HG03575 (cell line): ENCODE results near the gene ZIC4.

Experiments used
- ATAC-seq: cut with Tn5 transposase; IDR thresholded peaks from one replicate; pipeline ENCODE4 v1.9.1; 2021; ENCODE audit not compliant: unreplicated experiment, insufficient number of reproducible peaks, low FRiP score; ENCODE audit errors: extremely low read depth

ZIC4 gene

GRCh38 chr3:147394884-147395225 lies 11.5 kb downstream of the ZIC4 start:
- no peak for ATAC-seq

GRCh38 chr3:147393943-147394883 lies 12.1 kb downstream of the ZIC4 start:
- no peak for ATAC-seq

DNA sequence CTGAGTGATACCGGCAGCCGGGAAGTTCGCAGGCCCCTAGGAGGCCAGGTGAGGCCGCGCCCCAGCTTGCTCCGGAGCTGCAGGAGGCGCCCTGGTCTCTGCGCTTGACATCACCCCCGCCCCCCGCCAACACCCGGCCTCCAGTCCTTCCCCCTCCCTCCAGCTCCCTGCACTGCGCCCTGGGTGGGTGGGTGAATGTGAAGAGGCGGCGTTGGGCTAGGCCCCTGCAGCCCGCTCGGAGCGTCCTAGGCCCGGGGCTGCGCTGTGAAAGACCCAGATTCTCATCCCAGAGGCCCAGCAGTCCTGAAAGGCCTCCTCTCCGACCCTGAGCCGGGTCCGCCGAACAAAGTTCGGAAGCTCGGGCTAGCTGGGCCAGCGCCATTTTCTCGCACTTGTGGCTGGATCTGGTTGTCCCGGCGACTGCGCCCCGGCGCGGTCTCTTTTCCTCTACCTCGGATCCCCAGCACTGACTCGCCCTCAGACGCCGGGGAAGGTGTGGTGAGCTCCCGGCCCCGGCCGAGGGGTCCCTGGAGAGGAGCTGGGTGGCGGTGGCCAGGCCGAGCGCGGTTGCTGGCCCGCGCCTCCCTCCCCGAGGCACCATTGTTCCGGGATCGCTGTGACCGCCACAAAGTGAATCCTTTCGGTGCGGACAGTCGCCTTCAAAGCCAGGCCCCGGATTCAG lies 12.9 kb downstream of the ZIC4 start:
- no peak for ATAC-seq

- ATAC-seq: no peak
These were observed 13.8 kb downstream of the ZIC4 start for GRCh38 chr3:147392625-147392946.

GRCh38 chr3:147391781-147392624 lies 14.3 kb downstream of the ZIC4 start:
- no peak for ATAC-seq

DNA sequence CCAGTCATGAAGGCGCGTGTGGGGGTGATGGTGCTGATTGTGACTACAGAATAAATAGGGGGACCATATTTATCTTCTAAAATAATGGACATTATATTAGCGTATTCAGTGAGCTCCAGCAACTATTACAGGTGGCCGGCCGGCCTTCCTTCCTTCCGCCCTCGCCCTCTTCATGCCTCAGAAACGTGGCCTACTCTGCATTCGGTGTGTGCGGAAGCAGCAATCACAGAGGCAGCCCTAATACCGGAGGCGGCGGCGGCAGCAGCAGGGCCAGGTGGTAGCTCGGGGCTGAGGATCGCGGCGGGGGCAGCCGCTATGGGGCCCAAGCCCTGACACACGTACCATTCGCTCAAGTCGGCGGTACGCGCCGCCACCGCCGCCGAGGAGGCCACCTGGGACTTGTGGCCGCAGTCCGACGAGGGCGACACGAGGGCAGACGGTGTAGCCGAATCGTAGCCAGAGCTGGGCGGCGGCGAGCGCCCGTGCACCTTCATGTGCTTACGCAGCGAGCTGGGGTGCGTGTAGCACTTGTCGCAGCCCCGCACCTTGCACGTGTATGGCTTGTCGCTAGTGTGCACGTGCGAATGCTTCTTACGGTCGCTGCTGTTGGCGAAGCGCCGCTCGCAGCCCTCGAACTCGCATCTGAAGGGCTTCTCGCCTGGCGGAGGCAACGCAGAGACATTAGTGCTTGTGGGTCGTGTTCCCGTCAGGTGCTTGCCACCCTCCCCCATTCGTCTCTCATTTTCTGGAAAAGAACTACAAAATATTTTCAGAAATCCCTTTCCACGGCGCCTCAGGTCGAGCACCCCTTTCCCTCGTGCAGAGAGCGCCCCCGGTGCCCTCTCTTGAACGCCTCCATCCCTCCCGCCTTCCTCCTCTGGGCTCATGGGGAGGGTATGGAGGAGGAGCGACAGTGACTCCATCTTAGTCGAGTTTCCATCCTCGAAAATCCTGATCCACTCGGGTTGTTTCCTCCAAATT lies 15.5 kb downstream of the ZIC4 start:
- ATAC-seq: no peak

DNA sequence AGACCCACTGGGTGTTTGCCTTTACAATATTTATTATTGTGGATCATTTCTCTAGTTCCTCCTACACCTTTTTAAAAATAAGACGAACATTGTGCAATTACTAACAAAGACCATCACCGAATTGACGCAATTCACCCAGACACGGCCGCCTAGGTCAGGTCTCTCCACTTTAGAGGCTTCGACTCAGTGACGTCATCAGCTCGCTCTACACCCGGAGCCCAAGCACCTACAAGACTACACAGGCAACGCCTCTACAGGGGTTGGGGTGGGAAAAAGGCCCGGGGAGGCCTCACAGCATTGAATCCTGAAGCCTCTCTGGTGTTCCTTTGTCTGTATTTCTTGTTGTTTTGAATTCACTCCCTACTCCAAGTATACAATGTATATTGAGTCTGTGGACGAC lies 16.6 kb downstream of the ZIC4 start:
- no peak for ATAC-seq

- no peak for ATAC-seq
These were observed 17.4 kb downstream of the ZIC4 start for GRCh38 chr3:147388700-147389580.

DNA sequence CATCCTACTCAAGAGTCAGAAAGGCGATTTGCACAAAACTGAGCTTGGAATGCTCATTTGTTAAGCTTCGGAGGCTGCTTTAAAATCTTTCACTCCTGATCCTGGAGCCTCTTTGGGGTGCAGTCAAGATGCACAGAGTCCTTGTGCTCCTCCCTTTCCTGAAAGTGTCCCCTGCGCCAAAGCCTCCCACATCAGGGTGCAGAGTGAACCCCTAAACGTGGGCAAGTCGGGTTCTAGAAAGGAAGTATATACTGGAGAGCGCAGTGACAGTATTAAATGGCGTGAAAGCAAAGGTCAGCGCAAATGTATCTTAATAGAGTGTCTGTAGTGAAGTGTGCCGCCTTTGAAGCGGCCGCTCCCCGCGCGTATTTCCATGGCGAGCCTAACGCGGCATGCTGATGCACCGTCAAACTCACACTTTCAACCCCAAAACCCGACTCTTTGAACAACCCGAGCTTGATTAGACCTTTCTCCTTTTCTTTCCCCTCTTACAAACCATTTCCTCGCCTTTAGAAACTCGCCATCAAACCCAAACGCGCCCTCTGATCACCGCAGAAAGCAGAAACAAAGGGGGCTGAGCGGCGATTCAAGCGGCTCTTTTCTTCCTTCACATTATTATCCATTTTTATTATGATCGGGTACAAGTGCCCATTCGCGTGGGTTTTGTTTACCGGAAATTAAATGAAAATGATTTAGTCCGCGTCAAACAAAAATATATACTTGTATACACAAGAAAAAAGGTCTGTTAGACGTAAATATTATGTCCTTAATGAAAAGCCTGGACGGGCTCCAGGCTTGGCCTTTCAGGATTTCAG lies 18.3 kb downstream of the ZIC4 start:
- ATAC-seq: no peak

DNA sequence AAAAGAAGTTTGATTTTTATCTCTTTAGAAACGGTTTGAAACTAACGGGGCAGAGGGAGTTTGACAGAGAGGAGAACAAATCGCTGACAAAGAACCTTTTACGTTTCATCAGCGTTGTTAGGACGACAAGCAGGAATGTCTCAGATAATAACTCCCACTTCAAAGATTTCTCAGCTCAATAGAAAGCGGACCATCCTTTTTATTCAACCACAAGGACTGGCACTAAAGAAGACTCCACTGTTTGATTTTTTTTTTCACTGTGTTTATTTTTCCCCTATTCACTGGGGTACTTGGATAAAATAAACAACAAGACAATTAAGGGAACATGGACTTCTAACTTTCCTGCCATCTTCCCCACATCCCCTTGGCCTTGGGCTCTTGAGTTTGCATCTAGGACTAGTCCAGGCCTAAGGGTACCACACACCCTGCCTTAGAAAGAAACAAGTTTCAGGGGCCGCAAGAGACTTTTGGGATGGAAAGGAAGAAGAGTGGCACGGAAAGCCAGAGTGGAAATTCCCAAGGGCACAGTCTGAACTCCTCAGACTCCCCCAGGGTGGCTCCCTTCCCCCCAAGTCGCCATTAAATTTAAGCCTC lies 19.0 kb downstream of the ZIC4 start:
- ATAC-seq: no peak

DNA sequence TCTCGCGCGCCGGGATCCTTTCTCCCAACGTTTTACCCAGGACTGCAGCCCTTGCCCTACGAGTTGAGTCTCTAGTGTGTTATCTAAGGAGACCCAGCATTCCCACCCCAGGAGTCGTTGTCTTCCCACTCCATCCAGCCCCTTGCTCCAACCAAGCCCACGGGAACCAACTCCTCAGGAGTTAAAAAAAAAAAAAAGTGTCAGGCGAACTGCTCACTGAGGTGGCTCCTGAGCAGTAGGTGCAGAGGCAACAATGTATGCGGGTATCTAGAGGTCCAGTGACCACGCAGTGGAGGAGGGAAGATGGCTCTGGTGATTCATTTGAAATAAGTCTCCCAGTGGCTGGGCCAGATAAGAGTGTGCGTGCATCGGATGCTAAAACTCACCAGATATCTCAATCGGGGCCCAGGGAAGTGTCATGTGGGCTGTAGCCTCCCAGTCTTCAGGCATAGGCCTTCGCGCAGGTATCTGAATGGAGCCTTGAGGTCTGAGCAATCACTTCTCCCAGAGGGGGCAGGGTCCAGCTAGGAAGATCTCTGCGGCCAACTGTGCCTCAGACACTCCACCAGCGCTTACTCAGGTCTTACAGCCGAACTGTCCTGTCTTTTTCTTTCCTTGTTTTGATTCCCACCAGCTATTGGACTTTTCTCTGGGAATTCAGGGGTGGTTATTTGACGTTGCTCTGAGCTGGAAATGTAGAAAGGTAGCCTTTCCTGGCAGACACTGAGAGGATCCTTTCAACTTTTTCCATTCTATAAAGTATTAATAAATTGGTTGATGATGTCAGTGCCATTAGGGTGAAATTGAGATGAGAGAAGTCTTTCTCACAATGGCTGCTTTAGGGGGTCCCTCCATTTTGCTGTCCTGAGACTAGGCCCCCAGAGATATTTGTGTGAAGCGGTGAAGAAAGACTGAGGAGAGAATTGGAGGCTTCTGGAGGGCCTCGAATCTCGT lies 21.0 kb downstream of the ZIC4 start:
- ATAC-seq: no peak

DNA sequence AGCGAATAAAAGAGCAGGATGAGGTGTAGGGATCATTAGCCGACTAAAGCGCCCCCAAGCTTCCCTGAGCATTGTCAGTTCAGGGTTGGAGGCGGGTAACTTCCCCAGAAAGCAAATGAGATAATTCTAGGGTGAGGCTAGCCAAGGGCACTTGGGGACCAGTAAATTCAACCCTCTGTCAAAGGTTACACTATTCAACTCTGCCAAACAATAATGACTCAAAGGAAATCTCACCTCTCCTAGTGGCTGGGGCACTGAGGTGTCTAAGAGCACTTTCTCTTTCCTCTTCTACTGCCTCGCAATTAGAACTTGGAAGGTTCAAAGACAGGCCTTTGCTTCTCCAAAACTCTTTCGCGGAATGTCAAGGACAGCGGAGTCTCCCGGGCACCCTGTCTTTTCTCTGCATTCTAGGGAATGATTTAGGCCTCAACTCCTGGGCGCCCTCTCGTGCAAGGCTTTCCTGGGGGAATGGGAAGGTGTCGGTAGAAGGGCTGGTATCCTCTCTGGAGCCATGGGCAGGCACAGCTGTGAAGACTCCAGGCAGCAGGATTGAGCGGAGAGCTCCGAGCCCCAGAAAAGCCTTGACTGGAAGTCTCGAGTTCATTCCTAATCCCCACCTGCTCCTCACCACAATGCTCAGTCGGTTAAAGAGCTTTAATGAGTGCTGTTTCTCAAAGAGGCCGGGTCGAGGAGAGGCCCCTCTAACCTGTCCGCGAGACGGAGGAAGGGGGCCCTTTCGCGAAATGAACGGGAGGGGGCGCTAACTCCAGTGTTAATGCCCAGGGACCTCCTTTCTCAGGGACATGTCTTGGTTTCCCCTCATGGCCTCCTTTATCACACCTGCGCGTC lies 21.9 kb downstream of the ZIC4 start:
- no peak for ATAC-seq

GRCh38 chr3:147383617-147384016 lies 22.7 kb downstream of the ZIC4 start:
- ATAC-seq: no peak

DNA sequence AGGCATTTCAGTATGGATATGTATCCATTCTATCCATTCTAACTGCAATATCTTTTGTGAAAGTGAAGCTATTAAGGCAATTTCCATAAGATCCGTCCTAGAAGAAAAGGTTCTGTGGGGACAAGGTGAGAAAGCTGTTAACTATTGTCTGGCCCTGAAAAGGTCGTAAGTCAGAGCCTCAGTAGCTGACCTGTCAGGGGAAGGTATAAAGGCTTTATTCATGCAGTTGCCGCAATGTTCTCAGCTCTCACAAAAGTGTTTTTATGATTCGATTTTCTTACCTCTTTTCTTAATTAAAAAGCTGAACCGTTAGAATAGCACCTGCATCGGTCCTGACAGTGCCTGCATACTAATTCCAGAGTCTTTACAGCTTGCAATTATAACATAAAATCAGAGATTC lies 24.7 kb downstream of the ZIC4 start:
- ATAC-seq: no peak

DNA sequence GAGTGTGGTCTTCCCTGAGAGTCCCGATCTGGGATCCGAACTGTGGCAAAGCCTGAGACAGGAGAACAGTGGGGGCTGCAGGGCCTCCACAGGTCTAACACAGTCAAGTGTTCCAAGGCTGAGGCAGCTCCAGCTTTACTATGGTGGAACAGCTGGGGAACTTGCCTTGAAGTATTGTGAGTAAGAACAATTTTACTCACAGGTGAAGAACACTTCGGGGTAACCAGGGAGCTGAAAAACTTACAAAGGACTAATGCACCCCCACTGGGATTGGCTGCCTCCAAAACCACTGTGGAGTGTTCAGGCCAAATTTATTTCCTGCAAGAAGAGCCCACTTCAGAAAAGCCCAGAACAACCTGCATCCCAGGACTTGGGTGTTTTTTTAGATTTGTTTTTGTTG lies 25.4 kb downstream of the ZIC4 start:
- no peak for ATAC-seq
